Stimulated activated CD8-positive, alpha-beta memory T cell treated with anti-CD3 and anti-CD28 coated beads, Interleukin-15, amount 100 ng/mL, for 4 hours (primary cell): Measurements from ENCODE around the gene MACROD2.
"Not testable (repeated sequence)": the region's sequence is repeated elsewhere in the genome, so short reads cannot be mapped to it uniquely, and the experiment has no call there.

Experiments used
- DNase-seq, 2 donors: peaks; one replicate each; pipeline ENCODE4 v3.0.0-alpha.2; 2020; ENCODE audit warnings: low read depth in 2 of 2

Gene MACROD2

GRCh38 chr20:15806105-15806504 is 1810.8 kb downstream of the MACROD2 start:
- DNase-seq: no peak

- no peak for DNase-seq
These were observed 1812.0 kb downstream of the MACROD2 start for GRCh38 chr20:15807271-15807670.

- DNase-seq: not testable (repeated sequence)
These were observed 1812.5 kb downstream of the MACROD2 start for GRCh38 chr20:15807771-15808170.

GRCh38 chr20:15811951-15812350 is 1816.6 kb downstream of the MACROD2 start:
- no peak for DNase-seq

GRCh38 chr20:15812696-15813095 is 1817.4 kb downstream of the MACROD2 start:
- DNase-seq: no peak

- no peak for DNase-seq
These were observed 1819.0 kb downstream of the MACROD2 start for GRCh38 chr20:15814360-15814759.

GRCh38 chr20:15814911-15815310 is 1819.6 kb downstream of the MACROD2 start:
- DNase-seq: no peak

GRCh38 chr20:15817351-15817750 is 1822.0 kb downstream of the MACROD2 start:
- DNase-seq: no peak

GRCh38 chr20:15818651-15819071 is 1823.3 kb downstream of the MACROD2 start:
- DNase-seq: no peak

- no peak for DNase-seq
These were observed 1828.4 kb downstream of the MACROD2 start for GRCh38 chr20:15823718-15824117.

- DNase-seq: no peak
These were observed 1832.3 kb downstream of the MACROD2 start for GRCh38 chr20:15827628-15828027.

- no peak for DNase-seq
These were observed 1835.9 kb downstream of the MACROD2 start for GRCh38 chr20:15831201-15831600.

GRCh38 chr20:15832512-15832911 is 1837.2 kb downstream of the MACROD2 start:
- no peak for DNase-seq

- no peak for DNase-seq
These were observed 1839.5 kb downstream of the MACROD2 start for GRCh38 chr20:15834857-15835256.

GRCh38 chr20:15835811-15836210 is 1840.5 kb downstream of the MACROD2 start:
- no peak for DNase-seq

GRCh38 chr20:15836634-15837033 is 1841.3 kb downstream of the MACROD2 start:
- no peak for DNase-seq

GRCh38 chr20:15837563-15837962 is 1842.2 kb downstream of the MACROD2 start:
- no peak for DNase-seq

GRCh38 chr20:15838466-15838865 is 1843.2 kb downstream of the MACROD2 start:
- no peak for DNase-seq

- no peak for DNase-seq
These were observed 1845.5 kb downstream of the MACROD2 start for GRCh38 chr20:15840636-15841301.

- DNase-seq: no peak
These were observed 1847.6 kb downstream of the MACROD2 start for GRCh38 chr20:15842872-15843271.

- no peak for DNase-seq
These were observed 1848.5 kb downstream of the MACROD2 start for GRCh38 chr20:15843777-15844176.

GRCh38 chr20:15847196-15847784 is 1852.0 kb downstream of the MACROD2 start:
- no peak for DNase-seq

GRCh38 chr20:15848126-15848525 is 1852.8 kb downstream of the MACROD2 start:
- no peak for DNase-seq
